ENCODE results near the gene TNNT2.

TNNT2 gene

GRCh38 chr1:201376107-201376463 is 1.4 kb downstream of the TNNT2 start:
- DNase-seq, result no peak

- no peak for DNase-seq
These were observed 2.3 kb downstream of the TNNT2 start for GRCh38 chr1:201375169-201375568.

GRCh38 chr1:201374364-201374763 is 3.1 kb downstream of the TNNT2 start:
- no peak for DNase-seq

- no peak for DNase-seq
These were observed 5.7 kb downstream of the TNNT2 start for GRCh38 chr1:201371792-201372191.

- no peak for DNase-seq
These were observed 6.2 kb downstream of the TNNT2 start for GRCh38 chr1:201371276-201371675.

GRCh38 chr1:201370500-201370899 is 7.0 kb downstream of the TNNT2 start:
- DNase-seq, result no peak

GRCh38 chr1:201369209-201369608 is 8.3 kb downstream of the TNNT2 start:
- DNase-seq, result no peak

- no peak for DNase-seq
These were observed 10.8 kb downstream of the TNNT2 start for GRCh38 chr1:201366696-201367095.

- no peak for DNase-seq
These were observed 12.2 kb downstream of the TNNT2 start for GRCh38 chr1:201365251-201365650.

GRCh38 chr1:201364808-201365105 is 12.7 kb downstream of the TNNT2 start:
- DNase-seq, result no peak

GRCh38 chr1:201363467-201363866 is 14.0 kb downstream of the TNNT2 start:
- DNase-seq, result no peak

- DNase-seq, result no peak
These were observed 14.6 kb downstream of the TNNT2 start for GRCh38 chr1:201362906-201363305.

GRCh38 chr1:201361652-201362504 is 15.6 kb downstream of the TNNT2 start:
- no peak for DNase-seq

- no peak for DNase-seq
These were observed 16.4 kb downstream of the TNNT2 start for GRCh38 chr1:201360901-201361651.

GRCh38 chr1:201360486-201360885 is 17.0 kb downstream of the TNNT2 start:
- no peak for DNase-seq

GRCh38 chr1:201359873-201360210 is 17.6 kb downstream of the TNNT2 start:
- no peak for DNase-seq

- no peak for DNase-seq
These were observed 18.2 kb downstream of the TNNT2 start for GRCh38 chr1:201359031-201359872.

GRCh38 chr1:201358596-201358995 is 18.9 kb downstream of the TNNT2 start:
- DNase-seq, result no peak

GRCh38 chr1:201357636-201358348 is 19.7 kb downstream of the TNNT2 start:
- DNase-seq, result no peak

- no peak for DNase-seq
These were observed 20.3 kb downstream of the TNNT2 start for GRCh38 chr1:201357211-201357610.

GRCh38 chr1:201356701-201357100 is 20.8 kb downstream of the TNNT2 start:
- no peak for DNase-seq

GRCh38 chr1:201356236-201356635 is 21.2 kb downstream of the TNNT2 start:
- no peak for DNase-seq

GRCh38 chr1:201355471-201355870 is 22.0 kb downstream of the TNNT2 start:
- DNase-seq, result no peak

Measured in activated effector memory CD4-positive, alpha-beta T cell treated with anti-CD3 and anti-CD28 coated beads, Interleukin-2, amount 50 U/mL, for 16 hours (primary cell).